B cell (primary cell): Measurements from ENCODE around the gene IGLL5. TPM values are rescaled to one million over a fixed set of nuclear protein-coding genes. Genes with fewer than 3 reads are reported as not detected.

ENCODE experiments used
- ATAC-seq: fragments of 200-7000 bp; cut with Tn5 transposase; one replicate; pipeline ENCODE4 v1.10.0; 2021; ENCODE audit warnings: low read depth, mild to moderate bottlenecking, moderate number of reproducible peaks, moderate library complexity
- CTCF ChIA-PET: fragments of 350-600 bp; sonication (Branson Sonifier 250); formaldehyde crosslinking; loops from one replicate; lab custom pipeline; 2021; ENCODE audit warnings: antibody characterized with exemption, inconsistent platforms; lab: Charles Lee
- POLR2A ChIA-PET: fragments of 350-600 bp; sonication (Branson Sonifier 250); formaldehyde crosslinking; loops from one replicate; lab custom pipeline; 2021; ENCODE audit warnings: antibody characterized with exemption; lab: Charles Lee
- DNase-seq: peaks from one replicate; pipeline ENCODE4 v3.0.0; 2013
- H2AFZ ChIP-seq: 2 replicates; pipeline ENCODE4 v1.6.1; 2012; ENCODE audit warnings: mild to moderate bottlenecking, low read depth, low read length; ENCODE audit not compliant: insufficient read depth, poor library complexity, severe bottlenecking
- H3K27ac ChIP-seq, 2 donors: 1 replicate in 1 of 2; 2 replicates in 1 of 2; pipeline ENCODE4 v1.5.1; 2012 to 2013; ENCODE audit warnings: low read length in 2 of 2, mild to moderate bottlenecking in 2 of 2, moderate library complexity in 1 of 2
- H3K27me3 ChIP-seq, 4 experiments: fragments of 200-600 bp in 1 of 4; sonication (generic) in 1 of 4; replicated peaks in 1 of 4; 1 replicate in 2 of 4; 2 replicates in 2 of 4; pipeline versions ENCODE4 v1.6.1 to v1.7.0; 2013 to 2016; ENCODE audit warnings: low read length in 3 of 4, mild to moderate bottlenecking in 2 of 4, mixed read lengths in 1 of 4, moderate library complexity in 1 of 4; ENCODE audit not compliant: insufficient read depth in 4 of 4, control insufficient read depth in 3 of 4; ENCODE audit errors: control extremely low read depth in 1 of 4
- H3K36me3 ChIP-seq, 2 experiments: replicated peaks in 1 of 2; 1 replicate in 1 of 2; 2 replicates in 1 of 2; pipeline versions ENCODE4 v1.6.1 to v1.7.1; 2013; ENCODE audit warnings: low read length in 1 of 2; ENCODE audit not compliant: insufficient read depth in 2 of 2, control insufficient read depth in 1 of 2; ENCODE audit errors: control extremely low read depth in 1 of 2, extremely low read depth in 1 of 2
- H3K4me1 ChIP-seq, 2 donors: fragments of 200-600 bp in 1 of 2; sonication (generic) in 1 of 2; 1 replicate in 1 of 2; 2 replicates in 1 of 2; pipeline versions ENCODE4 v1.5.1 to v1.6.1; 2013 to 2017; ENCODE audit warnings: low read length in 2 of 2; ENCODE audit not compliant: control insufficient read depth in 2 of 2, insufficient read depth in 2 of 2
- H3K4me2 ChIP-seq: replicated peaks from 2 replicates; pipeline ENCODE3; 2012; ENCODE audit warnings: mild to moderate bottlenecking, low read depth, low read length; ENCODE audit not compliant: poor library complexity, severe bottlenecking
- H3K4me3 ChIP-seq, 5 experiments: fragments of 200-600 bp in 1 of 5; sonication (generic) in 1 of 5; 1 replicate in 3 of 5; 2 replicates in 2 of 5; pipeline versions ENCODE4 v1.5.1 to v1.7.0; 2011 to 2016; ENCODE audit warnings: low read length in 4 of 5, mild to moderate bottlenecking in 4 of 5, low read depth in 2 of 5, control low read depth in 1 of 5, moderate library complexity in 1 of 5; ENCODE audit not compliant: insufficient read depth in 1 of 5; ENCODE audit errors: control extremely low read depth in 1 of 5, extremely low read depth in 1 of 5
- H3K79me2 ChIP-seq: fragments of 200-600 bp; sonication (generic); one replicate; pipeline ENCODE4 v1.6.0; 2016; ENCODE audit warnings: low read length; ENCODE audit not compliant: control insufficient read depth, insufficient read depth
- H3K9ac ChIP-seq: fragments of 200-600 bp; sonication (generic); 2 replicates; pipeline ENCODE4 v1.6.1; 2017; ENCODE audit warnings: mild to moderate bottlenecking, low read length, moderate library complexity
- H3K9me3 ChIP-seq, 3 donors: one replicate each; pipeline versions ENCODE4 v1.6.1 to v1.7.1; 2013; ENCODE audit warnings: low read length in 2 of 3; ENCODE audit not compliant: control insufficient read depth in 2 of 3, insufficient read depth in 1 of 3; ENCODE audit errors: control extremely low read depth in 1 of 3
- H4K20me1 ChIP-seq: 2 replicates; pipeline ENCODE4 v1.6.0; 2012; ENCODE audit warnings: mild to moderate bottlenecking, low read length; ENCODE audit not compliant: insufficient read depth, control insufficient read depth, poor library complexity, severe bottlenecking
- H3K27ac Mint-ChIP-seq: one replicate; pipeline ENCODE4 v1.8.0; 2021; ENCODE audit warnings: mixed read lengths
- H3K27me3 Mint-ChIP-seq: one replicate; pipeline ENCODE4 v1.8.0; 2021; ENCODE audit warnings: mixed read lengths
- H3K4me1 Mint-ChIP-seq: one replicate; pipeline ENCODE4 v1.8.0; 2021; ENCODE audit warnings: mixed read lengths
- H3K4me3 Mint-ChIP-seq: one replicate; pipeline ENCODE4 v1.8.0; 2021; ENCODE audit warnings: mixed read lengths
- H3K9me3 Mint-ChIP-seq: one replicate; pipeline ENCODE4 v1.8.0; 2022; ENCODE audit warnings: mixed read lengths; ENCODE audit not compliant: insufficient read depth
- CTCF ChIP-seq: fragments of 200-600 bp; IDR thresholded peaks from one replicate; pipeline ENCODE4 v1.8.0; 2022; ENCODE audit warnings: antibody characterized with exemption, mild to moderate bottlenecking
- EZH2 ChIP-seq: IDR thresholded peaks from 2 replicates; pipeline ENCODE4 v1.6.1; 2012; ENCODE audit warnings: borderline replicate concordance, low read depth, mild to moderate bottlenecking, moderate library complexity, low read length; ENCODE audit not compliant: insufficient read depth, poor library complexity, severe bottlenecking
- WGBS: methylation state at CpG from one replicate; pipeline ENCODE4 v1.1.5; 2013; ENCODE audit warnings: missing lambda C conversion rate; ENCODE audit not compliant: insufficient coverage; 5-methylcytosine and 5-hydroxymethylcytosine counted together
- intact Hi-C: fragments of 100-400 bp; cut with micrococcal nuclease; formaldehyde crosslinking; loops from one replicate; pipeline ENCODE4 v1.10.0; 2022
- polyA plus RNA-seq: library from polyadenylated mRNA; depleted of rRNA; stranded (reverse); fragments of >200 nt; gene quantifications from 2 replicates; pipeline ENCODE4 v1.2.3, GENCODE V29; 2012
- total RNA-seq, 2 donors: library from RNA; stranded (reverse); fragments of 120-200 nt in 1 of 2; gene quantifications; 1 replicate in 1 of 2; 2 replicates in 1 of 2; pipeline versions ENCODE4 v1.2.3 to v1.2.4, GENCODE V29; 2013 to 2022

The IGLL5 gene
- total and polyA plus RNA-seq, 2 donors (not counting 1 experiment from before 2014, with no cell fraction given) = 39.8 to 365 TPM

GRCh38 chr22:22928666-22929380, 41.2 kb downstream of the IGLL5 start:
- H3K27me3 Mint-ChIP-seq = no peaks in the 10 kb centered on the region
- H3K4me3 Mint-ChIP-seq = peak overlapping the region; percentile 79
- CTCF ChIA-PET = interaction anchor here (0.8 to 10.9 kb wide), 10 partner anchors 12 to 227 kb away, joined by 3 to 117 read pairs (median 5); no protein-coding TSS in a partner anchor

More at GRCh38 chr22:22928666-22929380, 41.2 kb downstream of the IGLL5 start:
- TF ChIP-seq CTCF = no peak
- TF ChIP-seq EZH2 = no peak
- POLR2A ChIA-PET = interaction anchor here (0.6 to 3.5 kb wide), 12 partner anchors 9 to 64 kb away, joined by 3 to 23 read pairs (median 4); no protein-coding TSS in a partner anchor
- peak overlapping the region in 2 of 5 experiments; percentile 3 to 44 for H3K4me3 ChIP-seq
- ATAC-seq (peak; percentile 90), DNase-seq (peak; percentile 97)
- H3K9me3 ChIP-seq = no peaks in the 10 kb centered on the region
- H3K4me2 ChIP-seq = peak overlapping the region; percentile 80
- 23% methylated on average over 10 of the region's 11 CpGs for WGBS
- H3K36me3 ChIP-seq = no peaks in the 10 kb centered on the region
- H3K79me2 ChIP-seq = peaks cover 63% of the 10 kb centered on the region
- peaks cover 98% of the 10 kb centered on the region for H3K4me1 Mint-ChIP-seq
- H3K27me3 ChIP-seq = no peaks in the 10 kb centered on the region
- H3K27ac Mint-ChIP-seq = peak overlapping the region; percentile 95
- peak overlapping the region; percentile 55 for H3K9ac ChIP-seq
- H4K20me1 ChIP-seq = no peaks in the 10 kb centered on the region
- intact Hi-C loops = loop anchor here (1.0 to 2.0 kb wide), 2 partner anchors 18 to 44 kb away; no protein-coding TSS in a partner anchor
- H3K27ac ChIP-seq = peak overlapping the region; percentile 94 to 99
- peak overlapping the region; percentile 59 for H2AFZ ChIP-seq
- no peaks in the 10 kb centered on the region for H3K9me3 Mint-ChIP-seq
- peaks cover 98 to 100% of the 10 kb centered on the region in 2 donors for H3K4me1 ChIP-seq
